Immature natural killer cell (primary cell): ENCODE results near the gene PYCARD. TPM values are rescaled to one million over a fixed set of nuclear protein-coding genes. Genes with fewer than 3 reads are reported as not detected.
A peak's percentile ranks its signal among the peaks of the same experiment; 100 is the strongest.

Experiments used
- DNase-seq, 3 donors: peaks; one replicate each; pipeline ENCODE4 v3.0.0; 2022; ENCODE audit warnings: mixed read lengths in 1 of 3
- H3K27ac Mint-ChIP-seq, 6 donors: one replicate each; pipeline ENCODE4 v1.8.0; 2020; ENCODE audit warnings: mixed read lengths in 6 of 6, mild to moderate bottlenecking in 5 of 6, inconsistent platforms in 4 of 6, moderate library complexity in 3 of 6
- H3K27me3 Mint-ChIP-seq, 3 donors: one replicate each; pipeline ENCODE4 v1.8.0; 2020 to 2021; ENCODE audit warnings: low read depth in 3 of 3, mild to moderate bottlenecking in 3 of 3, mixed read lengths in 3 of 3, moderate library complexity in 3 of 3, inconsistent platforms in 1 of 3
- H3K36me3 Mint-ChIP-seq, 3 donors: one replicate each; pipeline ENCODE4 v1.8.0; 2020; ENCODE audit warnings: mixed read lengths in 3 of 3, inconsistent platforms in 2 of 3, mild to moderate bottlenecking in 2 of 3
- H3K4me1 Mint-ChIP-seq, 2 donors: one replicate each; pipeline ENCODE4 v1.8.0; 2020; ENCODE audit warnings: inconsistent platforms in 2 of 2, mild to moderate bottlenecking in 2 of 2, mixed read lengths in 2 of 2, moderate library complexity in 1 of 2
- H3K4me3 Mint-ChIP-seq, 5 donors: one replicate each; pipeline ENCODE4 v1.8.0; 2020; ENCODE audit warnings: mild to moderate bottlenecking in 5 of 5, mixed read lengths in 5 of 5, inconsistent platforms in 3 of 5, moderate library complexity in 3 of 5
- H3K9me3 Mint-ChIP-seq, 6 donors: one replicate each; pipeline ENCODE4 v1.8.0; 2020; ENCODE audit warnings: mild to moderate bottlenecking in 6 of 6, mixed read lengths in 6 of 6, inconsistent platforms in 4 of 6, moderate library complexity in 3 of 6
- polyA plus RNA-seq, 3 donors: library from polyadenylated mRNA; unstranded; fragments of 300-500 nt; fragmentation: Illumina TruSeq; gene quantifications; one replicate each; pipeline ENCODE4 v1.2.3, GENCODE V29; 2021

Gene PYCARD
- polyA plus RNA-seq, 3 donors from 2014 or later: 91.2 to 133 (median 118) TPM

DNA sequence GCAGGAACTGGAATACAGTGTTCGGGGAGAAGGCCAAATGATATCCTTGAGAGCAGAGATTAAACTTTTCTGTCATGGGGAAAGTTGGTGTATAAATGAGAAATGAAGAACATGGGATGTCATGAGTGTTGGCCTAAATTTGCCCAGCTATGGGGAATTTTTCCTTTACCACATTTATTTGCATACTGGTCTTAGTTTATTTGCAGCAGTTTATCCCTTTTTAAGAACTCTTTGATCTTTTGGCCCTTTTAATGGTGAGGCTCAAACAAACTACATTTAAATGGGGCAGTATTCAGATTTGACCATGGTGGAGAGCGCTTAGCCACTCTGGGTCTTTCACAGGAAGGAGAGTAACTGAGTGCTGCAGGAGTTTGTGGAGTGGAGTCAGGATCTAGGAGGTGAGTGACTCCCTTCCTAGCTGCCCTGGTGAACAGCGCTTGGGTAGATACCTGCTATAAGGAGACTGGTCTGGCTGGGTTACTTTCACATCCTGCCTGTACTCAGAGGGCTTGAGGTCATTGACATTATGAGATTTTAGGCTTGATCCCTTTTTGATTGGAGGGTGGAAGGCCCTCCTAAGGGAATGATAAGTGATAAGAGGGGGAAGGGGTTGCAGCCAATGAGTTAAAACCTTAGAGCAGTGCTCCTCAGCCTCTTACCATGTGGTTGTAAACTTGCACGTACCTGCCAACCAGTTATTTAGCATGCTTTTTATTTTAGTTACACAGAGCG lies 10.7 kb downstream of the PYCARD start:
- Mint-ChIP-seq H3K27me3 (peaks cover 11 to 48% (median 23%) of the 10 kb centered on the region in 3 donors), H3K4me1 (peaks cover 71 to 87% of the 10 kb centered on the region in 2 donors), H3K36me3 (peaks cover 45 to 74% (median 48%) of the 10 kb centered on the region in 3 donors), H3K27ac (peak overlapping the region; percentile 61 to 77 (median 72)), H3K4me3 (peak overlapping the region in 2 of 5 donors; percentile 4 to 38), H3K9me3 (peaks cover 0 to 2% (median 0%) of the 10 kb centered on the region in 6 donors)
- DNase-seq: no peak

DNA sequence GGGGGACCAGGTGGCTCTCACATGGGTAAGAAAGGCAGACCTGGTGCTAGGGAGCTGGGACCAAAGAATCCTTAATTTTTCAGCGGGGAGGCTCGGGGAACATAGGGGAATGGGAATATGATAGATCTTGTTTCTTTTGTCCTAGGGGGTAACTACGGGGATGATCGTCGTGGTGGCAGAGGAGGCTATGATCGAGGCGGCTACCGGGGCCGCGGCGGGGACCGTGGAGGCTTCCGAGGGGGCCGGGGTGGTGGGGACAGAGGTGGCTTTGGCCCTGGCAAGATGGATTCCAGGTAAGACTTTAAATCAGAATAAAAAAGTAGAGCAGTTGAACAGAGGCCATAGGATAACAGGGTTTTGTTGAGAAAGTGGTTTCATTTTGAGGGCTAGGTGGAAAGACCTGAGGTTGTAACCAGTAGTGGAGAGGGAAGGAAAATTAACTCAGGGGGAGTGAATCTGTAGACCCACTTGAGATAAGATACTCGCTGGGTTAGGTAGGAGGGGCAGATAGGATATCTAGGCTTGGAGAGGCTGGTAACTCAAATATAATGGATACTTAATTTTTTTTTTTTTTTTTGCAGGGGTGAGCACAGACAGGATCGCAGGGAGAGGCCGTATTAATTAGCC lies 11.6 kb downstream of the PYCARD start:
- peaks cover 73 to 87% of the 10 kb centered on the region in 2 donors for H3K4me1 Mint-ChIP-seq
- peak overlapping the region; percentile 2 to 85 (median 65) for H3K27ac Mint-ChIP-seq
- no peak for DNase-seq
- H3K9me3 Mint-ChIP-seq: peaks cover 0 to 2% (median 0%) of the 10 kb centered on the region in 6 donors
- peak overlapping the region in 2 of 5 donors; percentile 26 to 41 for H3K4me3 Mint-ChIP-seq
- H3K36me3 Mint-ChIP-seq: peaks cover 51 to 84% (median 58%) of the 10 kb centered on the region in 3 donors
- peaks cover 12 to 46% (median 27%) of the 10 kb centered on the region in 3 donors for H3K27me3 Mint-ChIP-seq

DNA sequence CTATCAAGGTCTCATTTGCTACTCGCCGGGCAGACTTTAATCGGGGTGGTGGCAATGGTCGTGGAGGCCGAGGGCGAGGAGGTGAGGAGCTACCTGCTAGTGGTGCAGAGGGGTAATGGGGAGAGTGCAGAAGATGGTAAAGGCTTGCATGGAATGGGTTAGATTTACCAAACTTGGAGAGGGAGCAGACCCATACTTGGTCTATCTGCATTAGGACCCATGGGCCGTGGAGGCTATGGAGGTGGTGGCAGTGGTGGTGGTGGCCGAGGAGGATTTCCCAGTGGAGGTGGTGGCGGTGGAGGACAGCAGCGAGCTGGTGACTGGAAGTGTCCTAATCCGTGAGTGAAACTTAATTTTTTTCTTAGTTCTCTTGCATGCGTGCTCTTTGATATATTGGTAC lies 12.5 kb downstream of the PYCARD start:
- H3K27me3 Mint-ChIP-seq: peaks cover 12 to 52% (median 32%) of the 10 kb centered on the region in 3 donors
- H3K4me1 Mint-ChIP-seq: peaks cover 79 to 92% of the 10 kb centered on the region in 2 donors
- peak overlapping the region; percentile 77 to 92 (median 89) for H3K27ac Mint-ChIP-seq
- H3K36me3 Mint-ChIP-seq: peaks cover 59 to 88% (median 65%) of the 10 kb centered on the region in 3 donors
- peaks cover 0 to 2% (median 0%) of the 10 kb centered on the region in 6 donors for H3K9me3 Mint-ChIP-seq
- DNase-seq: no peak
- peak overlapping the region; percentile 34 to 84 (median 75) for H3K4me3 Mint-ChIP-seq

DNA sequence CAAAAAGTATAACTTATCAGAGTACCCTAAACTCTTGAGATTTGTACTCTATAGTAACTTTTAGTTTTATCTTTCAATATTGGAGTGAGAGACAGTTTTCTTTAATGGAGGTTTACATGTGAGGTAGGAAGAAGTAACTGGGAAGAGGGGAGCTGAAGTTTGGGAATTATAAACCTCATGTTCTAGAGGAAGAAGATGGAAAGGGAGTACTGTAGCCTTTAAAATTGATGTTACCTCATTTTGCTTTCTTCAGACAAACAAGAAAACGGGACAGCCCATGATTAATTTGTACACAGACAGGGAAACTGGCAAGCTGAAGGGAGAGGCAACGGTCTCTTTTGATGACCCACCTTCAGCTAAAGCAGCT lies 13.2 kb downstream of the PYCARD start:
- H3K27ac Mint-ChIP-seq: peak overlapping the region; percentile 77 to 92 (median 89)
- no peak for DNase-seq
- peaks cover 0 to 2% (median 0%) of the 10 kb centered on the region in 6 donors for H3K9me3 Mint-ChIP-seq
- peaks cover 15 to 57% (median 37%) of the 10 kb centered on the region in 3 donors for H3K27me3 Mint-ChIP-seq
- H3K4me3 Mint-ChIP-seq: peak overlapping the region; percentile 67 to 84 (median 75)
- peaks cover 81 to 93% of the 10 kb centered on the region in 2 donors for H3K4me1 Mint-ChIP-seq
- peaks cover 60 to 90% (median 70%) of the 10 kb centered on the region in 3 donors for H3K36me3 Mint-ChIP-seq

DNA sequence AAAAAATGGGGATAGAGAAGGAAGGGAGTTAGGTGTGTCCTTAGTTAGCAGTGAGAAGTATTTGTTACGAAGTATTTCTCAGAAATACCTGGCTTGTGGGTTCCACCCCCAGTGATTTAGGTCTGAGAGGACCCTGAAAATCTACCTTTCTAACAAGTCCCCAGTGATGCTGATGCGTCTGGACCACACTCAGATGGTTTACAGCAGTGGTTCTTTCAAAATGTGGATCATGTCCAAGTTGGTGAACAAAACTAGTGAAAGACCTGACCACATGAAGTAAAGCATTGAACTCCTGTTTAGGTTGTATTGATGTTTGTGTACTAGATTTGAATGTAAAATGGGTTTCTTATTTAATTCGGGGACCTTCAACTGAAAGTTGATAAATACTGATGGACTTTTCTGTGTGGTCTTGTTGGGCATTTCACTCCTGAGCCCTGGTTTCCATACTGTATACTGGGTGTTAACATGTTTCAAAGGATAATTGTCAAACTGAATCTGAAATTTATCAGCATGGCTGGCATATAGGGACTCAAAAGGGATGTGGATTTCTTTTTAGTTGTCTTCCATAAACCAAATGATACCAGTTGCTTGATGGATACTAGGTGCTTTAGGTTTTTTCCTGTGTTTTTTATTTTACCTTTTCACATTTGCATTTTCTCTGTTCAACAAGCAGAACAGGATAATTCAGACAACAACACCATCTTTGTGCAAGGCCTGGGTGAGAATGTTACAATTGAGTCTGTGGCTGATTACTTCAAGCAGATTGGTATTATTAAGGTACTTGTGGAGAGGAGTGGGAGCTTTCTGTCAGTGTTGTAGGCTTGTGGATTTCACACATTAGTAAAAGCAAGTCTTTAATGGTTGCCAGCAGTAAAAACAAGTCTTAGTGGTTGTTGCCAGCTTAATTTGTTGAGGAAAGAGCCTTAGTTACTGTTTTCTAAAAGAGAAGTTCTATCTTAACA lies 13.8 kb downstream of the PYCARD start:
- H3K9me3 Mint-ChIP-seq: peaks cover 0 to 2% (median 0%) of the 10 kb centered on the region in 6 donors
- H3K36me3 Mint-ChIP-seq: peaks cover 65 to 91% (median 75%) of the 10 kb centered on the region in 3 donors
- H3K27ac Mint-ChIP-seq: peak overlapping the region; percentile 77 to 92 (median 89)
- peaks cover 14 to 61% (median 38%) of the 10 kb centered on the region in 3 donors for H3K27me3 Mint-ChIP-seq
- DNase-seq: peak; percentile 55 to 68 (median 63)
- peaks cover 85 to 94% of the 10 kb centered on the region in 2 donors for H3K4me1 Mint-ChIP-seq
- H3K4me3 Mint-ChIP-seq: peak overlapping the region; percentile 67 to 84 (median 75)

- Mint-ChIP-seq H3K9me3 (peaks cover 0 to 2% (median 0%) of the 10 kb centered on the region in 6 donors), H3K27ac (peak overlapping the region; percentile 77 to 92 (median 89)), H3K27me3 (peaks cover 14 to 66% (median 38%) of the 10 kb centered on the region in 3 donors), H3K36me3 (peaks cover 70 to 92% (median 74%) of the 10 kb centered on the region in 3 donors), H3K4me1 (peaks cover 87 to 95% of the 10 kb centered on the region in 2 donors), H3K4me3 (peak overlapping the region; percentile 67 to 84 (median 75))
- DNase-seq: peak in 1 of 3 donors; percentile 10
Measured at GRCh38 chr16:31187808-31188189, 14.8 kb downstream of the PYCARD start.

DNA sequence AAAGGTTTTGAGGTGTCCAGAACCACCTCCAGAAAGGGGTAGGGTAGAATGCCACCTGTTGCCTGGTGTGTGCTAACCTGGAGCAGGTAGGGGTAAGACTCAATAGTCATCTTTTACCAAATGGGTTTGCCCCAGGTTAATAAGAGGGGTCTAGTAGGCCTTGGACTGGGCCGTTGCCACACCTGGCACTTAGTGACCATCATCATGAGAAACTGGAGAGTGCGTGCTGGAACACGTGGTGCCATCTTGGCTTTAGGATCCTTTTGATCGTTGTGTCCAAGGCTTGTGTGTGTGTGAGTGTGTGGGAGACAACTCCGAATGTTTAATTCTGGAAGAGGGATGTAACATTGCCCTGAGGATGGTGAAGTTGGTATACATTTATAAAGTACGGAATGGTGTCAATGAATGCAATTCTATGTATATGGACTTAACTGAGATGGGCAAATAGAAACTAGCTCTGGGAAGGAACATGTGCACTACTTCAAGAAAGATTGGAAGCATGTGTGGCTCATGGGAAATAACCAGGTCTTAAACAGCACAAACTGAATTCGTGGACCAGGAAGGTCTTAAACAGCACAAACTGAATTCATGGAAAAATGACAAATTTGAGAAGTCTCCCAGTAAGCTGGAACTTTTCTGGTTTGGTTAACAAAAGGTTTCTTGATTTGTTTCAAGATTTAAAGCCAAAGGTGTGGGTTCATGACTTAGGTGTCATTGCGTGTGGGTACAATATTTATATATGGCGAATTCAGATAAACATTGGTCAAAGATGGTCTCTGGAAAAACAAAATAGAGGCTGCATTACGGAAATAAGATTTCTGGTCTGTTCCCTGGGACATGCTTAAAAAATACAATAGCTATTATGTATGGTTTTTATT lies 15.4 kb downstream of the PYCARD start:
- peaks cover 74 to 94% (median 76%) of the 10 kb centered on the region in 3 donors for H3K36me3 Mint-ChIP-seq
- H3K4me1 Mint-ChIP-seq: peaks cover 93 to 100% of the 10 kb centered on the region in 2 donors
- H3K4me3 Mint-ChIP-seq: peak overlapping the region; percentile 69 to 84 (median 79)
- peak overlapping the region; percentile 77 to 92 (median 89) for H3K27ac Mint-ChIP-seq
- DNase-seq: no peak
- H3K9me3 Mint-ChIP-seq: peaks cover 0 to 2% (median 0%) of the 10 kb centered on the region in 6 donors
- peaks cover 14 to 68% (median 38%) of the 10 kb centered on the region in 3 donors for H3K27me3 Mint-ChIP-seq

- Mint-ChIP-seq H3K36me3 (peaks cover 72 to 92% (median 77%) of the 10 kb centered on the region in 3 donors), H3K27ac (peak overlapping the region; percentile 77 to 92 (median 82)), H3K4me1 (peaks cover 99 to 100% of the 10 kb centered on the region in 2 donors), H3K4me3 (peak overlapping the region; percentile 66 to 84 (median 79)), H3K27me3 (peaks cover 17 to 69% (median 42%) of the 10 kb centered on the region in 3 donors), H3K9me3 (peaks cover 0 to 2% (median 0%) of the 10 kb centered on the region in 6 donors)
- peak; percentile 37 to 52 (median 47) for DNase-seq
Measured at GRCh38 chr16:31186176-31186575, 16.4 kb downstream of the PYCARD start.

- Mint-ChIP-seq H3K27me3 (peaks cover 22 to 71% (median 50%) of the 10 kb centered on the region in 3 donors), H3K4me3 (peak overlapping the region; percentile 66 to 84 (median 79)), H3K9me3 (no peaks in the 10 kb centered on the region), H3K27ac (peak overlapping the region; percentile 46 to 86 (median 81)), H3K4me1 (peaks cover 92 to 94% of the 10 kb centered on the region in 2 donors), H3K36me3 (peaks cover 66 to 86% (median 70%) of the 10 kb centered on the region in 3 donors)
- DNase-seq: no peak
Measured at GRCh38 chr16:31185339-31185738, 17.2 kb downstream of the PYCARD start.

DNA sequence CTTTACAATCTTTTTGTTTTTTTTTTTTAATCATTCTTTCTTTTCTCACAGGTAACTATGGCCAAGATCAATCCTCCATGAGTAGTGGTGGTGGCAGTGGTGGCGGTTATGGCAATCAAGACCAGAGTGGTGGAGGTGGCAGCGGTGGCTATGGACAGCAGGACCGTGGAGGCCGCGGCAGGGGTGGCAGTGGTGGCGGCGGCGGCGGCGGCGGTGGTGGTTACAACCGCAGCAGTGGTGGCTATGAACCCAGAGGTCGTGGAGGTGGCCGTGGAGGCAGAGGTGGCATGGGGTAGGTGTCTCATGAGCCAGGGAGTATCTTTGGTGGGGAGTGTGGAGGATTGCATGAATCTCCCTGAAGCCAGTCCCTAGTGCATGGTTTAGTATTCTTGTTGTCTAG lies 17.7 kb downstream of the PYCARD start:
- Mint-ChIP-seq H3K4me3 (peak overlapping the region; percentile 66 to 84 (median 79)), H3K9me3 (no peaks in the 10 kb centered on the region), H3K27me3 (peaks cover 23 to 71% (median 55%) of the 10 kb centered on the region in 3 donors), H3K27ac (peak overlapping the region; percentile 46 to 86 (median 81)), H3K4me1 (peaks cover 88 to 90% of the 10 kb centered on the region in 2 donors), H3K36me3 (peaks cover 61 to 82% (median 66%) of the 10 kb centered on the region in 3 donors)
- DNase-seq: peak in 1 of 3 donors; percentile 21

- peak in 1 of 3 donors; percentile 10 for DNase-seq
- no peaks in the 10 kb centered on the region for H3K9me3 Mint-ChIP-seq
- peak overlapping the region; percentile 93 to 99 (median 96) for H3K4me3 Mint-ChIP-seq
- peaks cover 81 to 84% of the 10 kb centered on the region in 2 donors for H3K4me1 Mint-ChIP-seq
- H3K36me3 Mint-ChIP-seq: peaks cover 50 to 71% (median 55%) of the 10 kb centered on the region in 3 donors
- peaks cover 26 to 66% (median 57%) of the 10 kb centered on the region in 3 donors for H3K27me3 Mint-ChIP-seq
- H3K27ac Mint-ChIP-seq: peak overlapping the region; percentile 51 to 80 (median 64)
Measured at GRCh38 chr16:31183432-31184428, 18.8 kb downstream of the PYCARD start.
